Spleen (tissue), 11 donors: ENCODE data around the gene ZFYVE19. TPM values are rescaled to one million over a fixed set of nuclear protein-coding genes. Genes with fewer than 3 reads are reported as not detected.
A peak's percentile ranks its signal among the peaks of the same experiment; 100 is the strongest.

ENCODE experiments used
- DNase-seq: peaks from one replicate; pipeline ENCODE4 v3.0.0-alpha.2; 2020
- H3K27ac ChIP-seq, 8 donors: fragments of 200-600 bp; sonication (generic) in 7 of 8; 1 replicate in 4 of 8; 2 replicates in 4 of 8; pipeline versions ENCODE4 v1.5.0 to v1.8.0; 2016 to 2021; ENCODE audit warnings: inconsistent platforms in 4 of 8, mild to moderate bottlenecking in 4 of 8, moderate library complexity in 1 of 8
- H3K27me3 ChIP-seq, 7 donors: fragments of 200-600 bp; sonication (generic) in 6 of 7; replicated peaks in 1 of 7; 1 replicate in 4 of 7; 2 replicates in 3 of 7; pipeline versions ENCODE4 v1.5.0 to v1.8.0; 2016 to 2021; ENCODE audit warnings: inconsistent platforms in 3 of 7, mild to moderate bottlenecking in 1 of 7
- H3K36me3 ChIP-seq, 6 donors: fragments of 200-600 bp; sonication (generic) in 5 of 6; 1 replicate in 4 of 6; 2 replicates in 2 of 6; pipeline versions ENCODE4 v1.5.0 to v1.8.0; 2016 to 2021; ENCODE audit warnings: inconsistent platforms in 2 of 6
- H3K4me1 ChIP-seq, 6 donors: fragments of 200-600 bp; sonication (generic) in 5 of 6; 1 replicate in 3 of 6; 2 replicates in 3 of 6; pipeline versions ENCODE4 v1.5.0 to v1.8.0; 2016 to 2021; ENCODE audit warnings: inconsistent platforms in 3 of 6
- H3K4me3 ChIP-seq, 8 donors: fragments of 200-600 bp; sonication (generic) in 7 of 8; 1 replicate in 4 of 8; 2 replicates in 4 of 8; pipeline versions ENCODE4 v1.5.0 to v1.8.0; 2016 to 2021; ENCODE audit warnings: inconsistent platforms in 4 of 8, mild to moderate bottlenecking in 4 of 8, moderate library complexity in 2 of 8
- H3K9me3 ChIP-seq, 8 donors: fragments of 200-600 bp; sonication (generic) in 7 of 8; 1 replicate in 4 of 8; 2 replicates in 4 of 8; pipeline versions ENCODE4 v1.5.0 to v1.8.0; 2016 to 2021; ENCODE audit warnings: inconsistent platforms in 4 of 8
- POLR2A ChIP-seq, 3 donors: fragments of 450-650 bp; IDR thresholded peaks; one replicate each; pipeline ENCODE4 v1.5.1; 2017; ENCODE audit warnings: antibody characterized with exemption in 3 of 3, mild to moderate bottlenecking in 1 of 3
- POLR2AphosphoS5 ChIP-seq, 3 donors: sonication (generic); formaldehyde crosslinking; IDR thresholded peaks; one replicate each; pipeline ENCODE4 v1.5.1; 2017; ENCODE audit warnings: antibody characterized with exemption in 3 of 3
- WGBS, 5 donors: extraction: QIAGEN DNeasy Blood & Tissue Kit in 3 of 5; methylation state at CpG; one replicate each; pipeline versions ENCODE4 v1.1.5 to v1.1.7; 2013 to 2018; 5-methylcytosine and 5-hydroxymethylcytosine counted together
- intact Hi-C: fragments of 100-400 bp; cut with DNase I; formaldehyde crosslinking; loops from one replicate; pipeline ENCODE4 v1.15.0; 2023; ENCODE audit warnings: low total_unique reads
- polyA plus RNA-seq, 3 donors: library from polyadenylated mRNA; stranded (reverse); fragments of 200-250 nt; gene quantifications; one replicate each; pipeline ENCODE4 v1.2.1, GENCODE V29; 2013
- total RNA-seq, 7 donors: library from RNA; depleted of rRNA in 3 of 7; stranded (reverse); fragments of >200 nt in 3 of 7; fragmentation: NEBNext Ultra II Directional in 4 of 7; extraction: Animal tissue kit (Norgen Biotek cat#: 25700) in 4 of 7; gene quantifications; one replicate each; pipeline versions ENCODE4 v1.1.0 to v1.2.1, GENCODE V29; 2016 to 2021
- TF ChIP-seq, protein P1 (sequence below), 11 experiments: fragments of 200-600 bp in 7 of 11; fragments of 450-650 bp in 4 of 11; sonication (generic) in 4 of 11; IDR thresholded peaks in 8 of 11; conservative IDR thresholded peaks in 3 of 11; 1 replicate in 7 of 11; 2 replicates in 4 of 11; pipeline versions ENCODE4 v1.4.0 to v1.8.0; 2016 to 2021; ENCODE audit warnings: antibody characterized with exemption in 11 of 11, inconsistent platforms in 4 of 11, mild to moderate bottlenecking in 1 of 11
- donor health status: healthy with polysubstance abuse.
- donor health status: DM: no; HTN: no; CAD: no; lungs with moderate emphysema.
- donor health status: DM: no; HTN: no; CAD: no.
- donor health status: Bipolar disorder and iron deficiency.
- donor health status: healthy.
- donor health status: DM: no; HTN: no; CAD: no.
- donor health status: DM: yes; HTN: yes; CAD: no.

ZFYVE19 gene
- total and polyA plus RNA-seq, 10 donors = 16.1 to 31.7 (median 22.3) TPM

DNA sequence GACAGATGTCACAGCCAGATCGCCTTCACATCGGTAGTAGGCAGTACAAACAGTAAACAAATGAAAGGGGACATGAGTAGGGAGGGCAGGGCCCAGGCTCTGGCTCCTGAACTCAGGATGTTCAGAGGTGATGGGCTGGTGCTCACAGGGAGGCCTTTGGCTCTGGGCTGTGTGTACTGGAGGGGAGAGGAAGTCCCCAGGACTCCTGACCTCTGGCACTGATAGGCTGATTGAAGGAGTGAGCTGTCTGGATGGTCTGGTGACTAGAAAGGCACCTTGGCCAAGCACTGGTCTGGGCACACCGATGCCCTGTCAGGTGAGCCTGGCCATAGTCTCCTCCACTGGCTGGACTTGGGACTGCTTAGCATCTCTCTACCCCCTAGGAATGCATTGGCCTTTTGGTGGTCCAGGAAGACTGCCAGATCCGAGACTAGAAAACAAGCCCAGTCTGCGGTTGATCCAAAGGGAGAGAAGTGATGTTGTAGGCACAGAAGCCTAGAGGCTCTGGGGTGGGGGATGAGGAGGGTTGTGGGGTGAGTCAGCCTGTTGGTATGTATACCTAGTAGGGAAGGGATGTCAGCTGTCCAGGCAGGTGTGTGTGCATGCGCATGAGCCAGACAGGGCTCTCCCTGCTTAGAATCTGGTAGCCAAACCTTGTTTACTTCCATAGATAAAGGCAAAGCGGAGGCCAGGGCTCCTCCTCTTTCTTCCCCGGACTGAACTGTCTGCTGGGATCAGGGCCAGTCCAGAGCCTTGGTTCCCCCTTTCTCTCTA lies 38.8 kb downstream of the ZFYVE19 start:
- H3K4me1 ChIP-seq = peaks cover 17 to 50% (median 46%) of the 10 kb centered on the region in 6 donors
- peaks cover 0 to 2% (median 0%) of the 10 kb centered on the region in 6 donors for H3K36me3 ChIP-seq
- WGBS, 5 donors = 84 to 94% (median 89%) methylated on average over 8 of the region's 8 CpGs
- peak overlapping the region in 1 of 8 donors; percentile 80 for H3K27ac ChIP-seq
- intact Hi-C loops = no loop called here
- DNase-seq = peak; percentile 39
- TF ChIP-seq, protein P1, sequence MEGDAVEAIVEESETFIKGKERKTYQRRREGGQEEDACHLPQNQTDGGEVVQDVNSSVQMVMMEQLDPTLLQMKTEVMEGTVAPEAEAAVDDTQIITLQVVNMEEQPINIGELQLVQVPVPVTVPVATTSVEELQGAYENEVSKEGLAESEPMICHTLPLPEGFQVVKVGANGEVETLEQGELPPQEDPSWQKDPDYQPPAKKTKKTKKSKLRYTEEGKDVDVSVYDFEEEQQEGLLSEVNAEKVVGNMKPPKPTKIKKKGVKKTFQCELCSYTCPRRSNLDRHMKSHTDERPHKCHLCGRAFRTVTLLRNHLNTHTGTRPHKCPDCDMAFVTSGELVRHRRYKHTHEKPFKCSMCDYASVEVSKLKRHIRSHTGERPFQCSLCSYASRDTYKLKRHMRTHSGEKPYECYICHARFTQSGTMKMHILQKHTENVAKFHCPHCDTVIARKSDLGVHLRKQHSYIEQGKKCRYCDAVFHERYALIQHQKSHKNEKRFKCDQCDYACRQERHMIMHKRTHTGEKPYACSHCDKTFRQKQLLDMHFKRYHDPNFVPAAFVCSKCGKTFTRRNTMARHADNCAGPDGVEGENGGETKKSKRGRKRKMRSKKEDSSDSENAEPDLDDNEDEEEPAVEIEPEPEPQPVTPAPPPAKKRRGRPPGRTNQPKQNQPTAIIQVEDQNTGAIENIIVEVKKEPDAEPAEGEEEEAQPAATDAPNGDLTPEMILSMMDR (IDR thresholded peaks at IDR 0.05 in 8 of 11, conservative IDR thresholded peaks at IDR 0.05 in 3 of 11) = no peak
- TF ChIP-seq POLR2A (IDR thresholded peaks at IDR 0.05) (no peak), POLR2AphosphoS5 (IDR thresholded peaks at IDR 0.05) (no peak)
- H3K9me3 ChIP-seq = no peaks in the 10 kb centered on the region
- peak overlapping the region in 1 of 8 donors; percentile 96 for H3K4me3 ChIP-seq
- H3K27me3 ChIP-seq = peaks cover 0 to 29% (median 16%) of the 10 kb centered on the region in 7 donors

DNA sequence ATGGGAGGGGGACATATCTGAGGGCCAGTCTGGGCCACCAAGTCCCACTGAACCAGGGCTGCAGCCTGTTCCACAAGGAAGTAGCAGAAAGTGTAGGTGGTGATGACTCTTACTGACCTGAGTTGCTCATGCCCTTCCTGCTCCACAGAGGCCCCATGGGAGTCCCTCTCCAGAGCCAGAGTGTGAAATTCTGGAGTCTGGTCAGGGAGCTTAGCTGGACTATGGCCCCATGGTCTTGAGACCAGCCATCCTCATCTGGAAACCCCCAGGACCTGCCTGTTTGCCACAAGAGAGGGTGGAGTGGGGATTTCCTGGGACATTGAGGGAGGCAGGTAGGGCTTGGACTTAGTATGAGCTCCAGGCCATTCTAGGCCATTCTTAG lies 39.9 kb downstream of the ZFYVE19 start:
- Histone ChIP-seq H3K36me3 (peaks cover 0 to 3% (median 0%) of the 10 kb centered on the region in 6 donors), H3K4me1 (peaks cover 17 to 50% (median 46%) of the 10 kb centered on the region in 6 donors), H3K4me3 (peak overlapping the region in 1 of 8 donors; percentile 33), H3K9me3 (no peaks in the 10 kb centered on the region), H3K27ac (peak overlapping the region in 5 of 8 donors; percentile 43 to 80 (median 70)), H3K27me3 (peaks cover 0 to 29% (median 16%) of the 10 kb centered on the region in 7 donors)
- TF ChIP-seq POLR2A (IDR thresholded peaks at IDR 0.05) (no peak), POLR2AphosphoS5 (IDR thresholded peaks at IDR 0.05) (no peak)
- TF ChIP-seq, protein P1 (IDR thresholded peaks at IDR 0.05 in 8 of 11, conservative IDR thresholded peaks at IDR 0.05 in 3 of 11) = no peak
- peak; percentile 41 for DNase-seq
- intact Hi-C loops = no loop called here

DNA sequence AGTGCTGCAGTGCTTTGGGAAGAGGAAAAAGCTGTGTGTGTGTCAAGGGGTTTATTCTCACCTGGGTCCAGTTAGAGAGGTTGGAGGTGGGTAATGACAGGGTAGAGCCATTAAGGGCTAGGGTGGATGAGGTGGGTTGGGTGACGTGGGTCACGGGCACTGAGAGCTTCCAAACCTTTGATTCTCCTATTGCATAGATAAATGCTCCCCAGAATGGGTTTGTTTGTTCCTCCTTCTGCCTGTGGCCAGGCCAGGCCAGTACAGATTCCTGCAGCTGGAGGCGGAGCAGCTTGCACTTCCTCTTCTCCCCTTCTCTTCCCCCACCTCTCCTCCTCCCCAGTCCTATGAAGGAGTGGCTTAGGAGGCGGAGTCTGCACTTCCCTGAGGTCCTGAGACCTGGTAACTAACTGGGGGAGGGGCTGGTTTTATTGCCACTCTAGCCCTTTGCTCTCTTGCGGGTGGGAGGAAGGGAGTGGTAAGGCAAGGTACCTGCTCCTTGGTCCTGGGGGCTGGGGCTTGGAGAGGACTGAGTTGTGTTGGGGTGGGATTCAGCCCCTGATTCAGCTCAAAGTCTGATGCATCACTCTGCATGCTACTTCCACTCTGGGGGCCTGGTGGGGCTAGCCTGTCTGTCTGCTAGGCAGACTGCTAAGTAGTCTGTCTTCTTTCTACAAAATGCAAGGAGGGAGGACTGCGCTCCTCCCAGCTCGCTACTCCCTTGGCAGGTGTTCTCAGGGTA lies 40.5 kb downstream of the ZFYVE19 start:
- intact Hi-C loops = no loop called here
- peaks cover 0 to 29% (median 16%) of the 10 kb centered on the region in 7 donors for H3K27me3 ChIP-seq
- H3K4me3 ChIP-seq = peak overlapping the region in 1 of 8 donors; percentile 33
- peak overlapping the region in 5 of 8 donors; percentile 43 to 80 (median 70) for H3K27ac ChIP-seq
- H3K9me3 ChIP-seq = no peaks in the 10 kb centered on the region
- peaks cover 0 to 3% (median 0%) of the 10 kb centered on the region in 6 donors for H3K36me3 ChIP-seq
- peak; percentile 83 for DNase-seq
- peaks cover 17 to 50% (median 46%) of the 10 kb centered on the region in 6 donors for H3K4me1 ChIP-seq
- TF ChIP-seq POLR2A (IDR thresholded peaks at IDR 0.05) (no peak), POLR2AphosphoS5 (IDR thresholded peaks at IDR 0.05) (peak in 2 of 3 donors; percentile 33 to 52)
- TF ChIP-seq, protein P1 (IDR thresholded peaks at IDR 0.05 in 8 of 11, conservative IDR thresholded peaks at IDR 0.05 in 3 of 11) = peak in 3 of 11 experiments; percentile 29 to 39 (median 30)
- 38 to 51% (median 46%) methylated on average over 7 of the region's 7 CpGs for WGBS, 5 donors
